Karpas-422 (cell line): Measurements from ENCODE around the gene ALG9. TPM values are rescaled to one million over a fixed set of nuclear protein-coding genes. Genes with fewer than 3 reads are reported as not detected.

Source experiments
- DNase-seq: peaks from one replicate; pipeline ENCODE4 v3.0.0-alpha.2; 2015
- H2AFZ ChIP-seq: fragments of 200-600 bp; sonication (generic); 2 replicates; pipeline ENCODE4 v1.6.1; 2014; ENCODE audit warnings: antibody characterized with exemption, low read length, mixed read lengths
- H3K27ac ChIP-seq: fragments of 200-600 bp; sonication (generic); 2 replicates; pipeline ENCODE4 v1.5.1; 2014; ENCODE audit warnings: mild to moderate bottlenecking, low read length, moderate library complexity
- H3K27me3 ChIP-seq: fragments of 200-600 bp; sonication (generic); 2 replicates; pipeline ENCODE4 v1.6.1; 2014; ENCODE audit warnings: low read length, mixed read lengths
- H3K36me3 ChIP-seq: fragments of 200-600 bp; sonication (generic); 2 replicates; pipeline ENCODE4 v1.6.1; 2014; ENCODE audit warnings: low read length, mixed read lengths; ENCODE audit not compliant: insufficient read depth
- H3K4me1 ChIP-seq: fragments of 200-600 bp; sonication (generic); 2 replicates; pipeline ENCODE4 v1.6.1; 2014; ENCODE audit warnings: mild to moderate bottlenecking, low read length, mixed read lengths
- H3K4me2 ChIP-seq: fragments of 200-600 bp; sonication (generic); 2 replicates; pipeline ENCODE4 v1.6.1; 2014; ENCODE audit warnings: low read length, low read depth, mild to moderate bottlenecking; ENCODE audit not compliant: poor library complexity, severe bottlenecking
- H3K4me3 ChIP-seq: fragments of 200-600 bp; sonication (generic); 2 replicates; pipeline ENCODE4 v1.5.1; 2014; ENCODE audit warnings: mild to moderate bottlenecking, antibody characterized with exemption, low read length, mixed read lengths
- H3K79me2 ChIP-seq: fragments of 200-600 bp; sonication (generic); 2 replicates; pipeline ENCODE4 v1.6.1; 2014; ENCODE audit warnings: mild to moderate bottlenecking, low read length, mixed read lengths
- H3K9ac ChIP-seq: fragments of 200-600 bp; sonication (generic); 2 replicates; pipeline ENCODE4 v1.6.0; 2014; ENCODE audit warnings: low read length
- H3K9me2 ChIP-seq: fragments of 200-600 bp; sonication (generic), shearing (Covaris generic); replicated peaks from 2 replicates; pipeline ENCODE4 v1.6.0; 2014; ENCODE audit warnings: mild to moderate bottlenecking, low read length, moderate library complexity; ENCODE audit not compliant: insufficient read depth
- H3K9me3 ChIP-seq: fragments of 300-700, 200-600 bp; sonication (generic); 2 replicates; pipeline ENCODE4 v1.6.1; 2014; ENCODE audit warnings: low read length, mixed read lengths
- H4K20me1 ChIP-seq: fragments of 200-600 bp; sonication (generic); 2 replicates; pipeline ENCODE4 v1.6.1; 2014; ENCODE audit warnings: mild to moderate bottlenecking, antibody characterized with exemption, low read length, low read depth; ENCODE audit not compliant: insufficient read depth
- total RNA-seq: library from RNA; depleted of rRNA; stranded (reverse); fragments of >200 nt; shearing (Covaris generic); gene quantifications from 2 replicates; pipeline ENCODE4 v1.2.3, GENCODE V29; 2014; ENCODE audit warnings: low replicate concordance

The ALG9 gene
- total RNA-seq, 1 experiment from 2014 or later: 14.2 TPM

- H3K36me3 ChIP-seq: peaks cover 69% of the 10 kb centered on the region
- DNase-seq: no peak
- peaks cover 27% of the 10 kb centered on the region for H3K4me1 ChIP-seq
Observed at GRCh38 chr11:111762526-111762925, 108.9 kb downstream of the ALG9 start.

GRCh38 chr11:111761036-111761435 lies 110.3 kb downstream of the ALG9 start:
- H3K9me2 ChIP-seq: no peaks in the 10 kb centered on the region
- no peak for DNase-seq
- H3K4me2 ChIP-seq: no peak overlapping the region
- no peak overlapping the region for H3K9ac ChIP-seq
- H3K27ac ChIP-seq: no peak overlapping the region
- H3K27me3 ChIP-seq: no peaks in the 10 kb centered on the region
- no peaks in the 10 kb centered on the region for H3K9me3 ChIP-seq
- H4K20me1 ChIP-seq: no peaks in the 10 kb centered on the region
- peaks cover 15% of the 10 kb centered on the region for H3K4me1 ChIP-seq
- H3K79me2 ChIP-seq: peaks cover 74% of the 10 kb centered on the region
- peaks cover 81% of the 10 kb centered on the region for H3K36me3 ChIP-seq
- H2AFZ ChIP-seq: no peak overlapping the region
- no peak overlapping the region for H3K4me3 ChIP-seq

More at GRCh38 chr11:111762526-111762925, 108.9 kb downstream of the ALG9 start:
- Histone ChIP-seq H3K4me3 (no peak overlapping the region), H3K9ac (no peak overlapping the region), H2AFZ (no peak overlapping the region), H3K27me3 (no peaks in the 10 kb centered on the region), H3K4me2 (no peak overlapping the region), H3K9me2 (no peaks in the 10 kb centered on the region), H4K20me1 (no peaks in the 10 kb centered on the region), H3K27ac (no peak overlapping the region), H3K79me2 (peaks cover 68% of the 10 kb centered on the region), H3K9me3 (no peaks in the 10 kb centered on the region)

- Histone ChIP-seq H3K27me3 (no peaks in the 10 kb centered on the region), H3K9me3 (no peaks in the 10 kb centered on the region), H3K27ac (no peak overlapping the region), H2AFZ (no peak overlapping the region), H3K4me3 (no peak overlapping the region), H3K4me1 (peaks cover 11% of the 10 kb centered on the region), H3K79me2 (peaks cover 63% of the 10 kb centered on the region), H3K4me2 (no peak overlapping the region), H3K9ac (no peak overlapping the region), H3K9me2 (no peaks in the 10 kb centered on the region), H4K20me1 (no peaks in the 10 kb centered on the region), H3K36me3 (peaks cover 88% of the 10 kb centered on the region)
- DNase-seq: no peak
Observed at GRCh38 chr11:111759778-111760407, 111.5 kb downstream of the ALG9 start.

- H3K27me3 ChIP-seq: no peaks in the 10 kb centered on the region
- no peak overlapping the region for H2AFZ ChIP-seq
- H3K9ac ChIP-seq: no peak overlapping the region
- no peak overlapping the region for H3K4me2 ChIP-seq
- peaks cover 90% of the 10 kb centered on the region for H3K36me3 ChIP-seq
- H3K9me3 ChIP-seq: no peaks in the 10 kb centered on the region
- H4K20me1 ChIP-seq: no peaks in the 10 kb centered on the region
- no peak for DNase-seq
- H3K9me2 ChIP-seq: no peaks in the 10 kb centered on the region
- H3K4me1 ChIP-seq: peaks cover 6% of the 10 kb centered on the region
- peaks cover 60% of the 10 kb centered on the region for H3K79me2 ChIP-seq
- H3K4me3 ChIP-seq: no peak overlapping the region
- H3K27ac ChIP-seq: no peak overlapping the region
Observed at GRCh38 chr11:111759376-111759775, 112.0 kb downstream of the ALG9 start.

GRCh38 chr11:111756097-111756496 lies 115.3 kb downstream of the ALG9 start:
- H3K4me3 ChIP-seq: no peak overlapping the region
- H3K9ac ChIP-seq: no peak overlapping the region
- no peak for DNase-seq
- no peaks in the 10 kb centered on the region for H3K9me3 ChIP-seq
- no peak overlapping the region for H3K27ac ChIP-seq
- no peaks in the 10 kb centered on the region for H3K4me1 ChIP-seq
- H3K27me3 ChIP-seq: no peaks in the 10 kb centered on the region
- H3K36me3 ChIP-seq: peaks cover 89% of the 10 kb centered on the region
- H3K79me2 ChIP-seq: peaks cover 45% of the 10 kb centered on the region
- no peak overlapping the region for H3K4me2 ChIP-seq
- no peaks in the 10 kb centered on the region for H3K9me2 ChIP-seq
- H2AFZ ChIP-seq: no peak overlapping the region
- no peaks in the 10 kb centered on the region for H4K20me1 ChIP-seq

GRCh38 chr11:111749646-111750045 lies 121.7 kb downstream of the ALG9 start:
- Histone ChIP-seq H3K4me3 (no peak overlapping the region), H3K27me3 (no peaks in the 10 kb centered on the region), H2AFZ (no peak overlapping the region), H3K4me2 (no peak overlapping the region), H3K9me3 (no peaks in the 10 kb centered on the region), H4K20me1 (no peaks in the 10 kb centered on the region), H3K36me3 (peaks cover 94% of the 10 kb centered on the region), H3K9me2 (no peaks in the 10 kb centered on the region), H3K27ac (no peak overlapping the region), H3K4me1 (no peaks in the 10 kb centered on the region), H3K79me2 (peaks cover 63% of the 10 kb centered on the region), H3K9ac (no peak overlapping the region)
- no peak for DNase-seq

GRCh38 chr11:111748035-111748804 lies 123.2 kb downstream of the ALG9 start:
- no peak overlapping the region for H3K9ac ChIP-seq
- H3K4me3 ChIP-seq: no peak overlapping the region
- H3K27ac ChIP-seq: no peak overlapping the region
- H3K4me1 ChIP-seq: no peaks in the 10 kb centered on the region
- no peak overlapping the region for H3K4me2 ChIP-seq
- no peaks in the 10 kb centered on the region for H3K9me2 ChIP-seq
- no peaks in the 10 kb centered on the region for H3K9me3 ChIP-seq
- H3K27me3 ChIP-seq: no peaks in the 10 kb centered on the region
- H3K36me3 ChIP-seq: peaks cover 94% of the 10 kb centered on the region
- H3K79me2 ChIP-seq: peaks cover 67% of the 10 kb centered on the region
- no peak for DNase-seq
- no peaks in the 10 kb centered on the region for H4K20me1 ChIP-seq
- H2AFZ ChIP-seq: no peak overlapping the region

- H3K9ac ChIP-seq: no peak overlapping the region
- H3K4me1 ChIP-seq: no peaks in the 10 kb centered on the region
- H3K9me3 ChIP-seq: no peaks in the 10 kb centered on the region
- H3K79me2 ChIP-seq: peaks cover 61% of the 10 kb centered on the region
- no peak for DNase-seq
- no peaks in the 10 kb centered on the region for H4K20me1 ChIP-seq
- no peak overlapping the region for H3K27ac ChIP-seq
- H2AFZ ChIP-seq: no peak overlapping the region
- H3K4me2 ChIP-seq: no peak overlapping the region
- H3K36me3 ChIP-seq: peaks cover 91% of the 10 kb centered on the region
- no peaks in the 10 kb centered on the region for H3K27me3 ChIP-seq
- H3K4me3 ChIP-seq: no peak overlapping the region
- no peaks in the 10 kb centered on the region for H3K9me2 ChIP-seq
Observed at GRCh38 chr11:111745719-111746504, 125.5 kb downstream of the ALG9 start.
